Keratinocyte (primary cell): Measurements from ENCODE around the gene AP5B1. TPM values are rescaled to one million over a fixed set of nuclear protein-coding genes. Genes with fewer than 3 reads are reported as not detected.

ENCODE experiments used
- DNase-seq: peaks from one replicate; pipeline ENCODE4 v3.0.0-alpha.2; 2011; ENCODE audit warnings: low read depth, missing footprints, low spot score
- FAIRE-seq: peaks from 2 replicates; lab custom pipeline; 2011; peaks lifted over from hg19 to GRCh38; lab: Jason Lieb, UNC
- H2AFZ ChIP-seq: 2 replicates; pipeline ENCODE4 v1.6.0; 2012; ENCODE audit warnings: low read length, control low read depth, inconsistent platforms; ENCODE audit not compliant: control insufficient read depth
- H3K27ac ChIP-seq: 2 replicates; pipeline ENCODE4 v1.5.1; 2011; ENCODE audit warnings: low read length; ENCODE audit not compliant: control insufficient read depth, insufficient read depth
- H3K27me3 ChIP-seq: 3 replicates; pipeline ENCODE4 v1.6.0; 2011; ENCODE audit warnings: low read length; ENCODE audit not compliant: control insufficient read depth, insufficient read depth; ENCODE audit errors: extremely low read depth
- H3K36me3 ChIP-seq, 2 experiments: 2 replicates in 1 of 2; 3 replicates in 1 of 2; pipeline ENCODE4 v1.5.1; 2011; ENCODE audit warnings: low read length in 2 of 2, mild to moderate bottlenecking in 1 of 2; ENCODE audit not compliant: control insufficient read depth in 2 of 2, insufficient read depth in 2 of 2; ENCODE audit errors: extremely low read depth in 1 of 2
- H3K4me1 ChIP-seq: 3 replicates; pipeline ENCODE4 v1.5.1; 2011; ENCODE audit warnings: low read length; ENCODE audit not compliant: control insufficient read depth, insufficient read depth; ENCODE audit errors: extremely low read depth
- H3K4me2 ChIP-seq: 3 replicates; pipeline ENCODE4 v1.6.0; 2011; ENCODE audit warnings: low read depth, low read length; ENCODE audit not compliant: control insufficient read depth, insufficient read depth; ENCODE audit errors: extremely low read depth
- H3K4me3 ChIP-seq, 3 experiments: fragments of 200-600 bp in 1 of 3; sonication (generic) in 1 of 3; 2 replicates in 2 of 3; 3 replicates in 1 of 3; pipeline ENCODE4 v1.5.1; 2011 to 2016; ENCODE audit warnings: low read length in 3 of 3, mild to moderate bottlenecking in 3 of 3, control low read depth in 2 of 3, inconsistent platforms in 1 of 3, low read depth in 1 of 3, mixed read lengths in 1 of 3, mixed run types in 1 of 3, moderate library complexity in 1 of 3; ENCODE audit not compliant: control insufficient read depth in 2 of 3, insufficient read depth in 2 of 3; ENCODE audit errors: extremely low read depth in 1 of 3
- H3K79me2 ChIP-seq: 2 replicates; pipeline ENCODE4 v1.6.0; 2012; ENCODE audit warnings: low read length; ENCODE audit not compliant: control insufficient read depth, insufficient read depth
- H3K9ac ChIP-seq: 3 replicates; pipeline ENCODE4 v1.6.0; 2011; ENCODE audit warnings: low read length; ENCODE audit not compliant: control insufficient read depth, insufficient read depth; ENCODE audit errors: extremely low read depth
- H3K9me1 ChIP-seq: 3 replicates; pipeline ENCODE4 v1.6.0; 2011; ENCODE audit warnings: low read length; ENCODE audit not compliant: control insufficient read depth, insufficient read depth; ENCODE audit errors: extremely low read depth
- H3K9me3 ChIP-seq: 2 replicates; pipeline ENCODE4 v1.5.1; 2012; ENCODE audit warnings: low read depth, low read length; ENCODE audit not compliant: control insufficient read depth
- H4K20me1 ChIP-seq: 3 replicates; pipeline ENCODE4 v1.6.0; 2011; ENCODE audit warnings: low read length; ENCODE audit not compliant: control insufficient read depth, insufficient read depth; ENCODE audit errors: extremely low read depth
- CTCF ChIP-seq, 3 experiments: IDR thresholded peaks in 1 of 3; conservative IDR thresholded peaks in 1 of 3; optimal IDR thresholded peaks in 1 of 3; 2 replicates in 2 of 3; 3 replicates in 1 of 3; pipeline versions ENCODE3 to v1.5.1; 2011; ENCODE audit warnings: low read length in 3 of 3, mild to moderate bottlenecking in 3 of 3, moderate library complexity in 2 of 3, control low read depth in 1 of 3, inconsistent platforms in 1 of 3; ENCODE audit not compliant: insufficient read depth in 2 of 3; ENCODE audit errors: extremely low read depth in 1 of 3
- EZH2 ChIP-seq: IDR thresholded peaks from one replicate; pipeline ENCODE4 v1.6.1; 2012; ENCODE audit warnings: inconsistent platforms, mild to moderate bottlenecking, low read length, moderate library complexity
- dilution Hi-C: fragments of 300-500 bp; cut with MboI; formaldehyde crosslinking; loops from one replicate; pipeline ENCODE4 v1.7.0; 2020; ENCODE audit warnings: low sequenced_read_pairs; ENCODE audit not compliant: extremely low pct_ligation_motif_present
- polyA plus RNA-seq, 5 experiments: library from polyadenylated mRNA; depleted of rRNA in 3 of 5; stranded (reverse) in 3 of 5; stranded (forward) in 1 of 5; unstranded in 1 of 5; fragments of >200 nt; gene quantifications; 1 replicate in 1 of 5; 2 replicates in 3 of 5; 3 replicates in 1 of 5; pipeline versions ENCODE4 v1.2.1 to v1.2.3, GENCODE V29; 2011 to 2012; ENCODE audit warnings: missing spikeins in 2 of 5, low read depth in 1 of 5, low replicate concordance in 1 of 5

AP5B1 gene
- polyA plus RNA-seq, 1 donor (not counting 4 experiments of a cell fraction or from before 2014, with no cell fraction given), result 3.1 TPM

- dilution Hi-C loops, result no loop called here
- Histone ChIP-seq H3K36me3 (no peaks in the 10 kb centered on the region), H4K20me1 (no peaks in the 10 kb centered on the region), H3K9ac (no peak overlapping the region), H3K79me2 (no peaks in the 10 kb centered on the region), H3K27me3 (peaks cover 4% of the 10 kb centered on the region), H3K4me2 (no peak overlapping the region), H3K4me3 (no peak overlapping the region), H3K9me1 (no peaks in the 10 kb centered on the region), H3K27ac (no peak overlapping the region), H3K4me1 (no peaks in the 10 kb centered on the region), H3K9me3 (no peaks in the 10 kb centered on the region), H2AFZ (no peak overlapping the region)
- DNase-seq (no peak), FAIRE-seq (no peak)
- no peak for TF ChIP-seq EZH2
- no peak for TF ChIP-seq CTCF (optimal IDR thresholded peaks at IDR 0.05 in 1 of 3, IDR thresholded peaks at IDR 0.05 in 1 of 3, conservative IDR thresholded peaks at IDR 0.05 in 1 of 3; ENCODE audit: extremely low read depth in 1 of 3, insufficient read depth in 2 of 3, low read length in 3 of 3)
These were observed 46.4 kb upstream of the AP5B1 start for GRCh38 chr11:65826984-65827735.

- Histone ChIP-seq H3K4me1 (no peaks in the 10 kb centered on the region), H3K9ac (no peak overlapping the region), H3K79me2 (no peaks in the 10 kb centered on the region), H2AFZ (no peak overlapping the region), H4K20me1 (no peaks in the 10 kb centered on the region), H3K27ac (no peak overlapping the region), H3K9me1 (no peaks in the 10 kb centered on the region), H3K9me3 (no peaks in the 10 kb centered on the region), H3K27me3 (no peaks in the 10 kb centered on the region), H3K4me2 (no peak overlapping the region), H3K4me3 (no peak overlapping the region), H3K36me3 (no peaks in the 10 kb centered on the region)
- dilution Hi-C loops, result no loop called here
- TF ChIP-seq EZH2, result no peak
- TF ChIP-seq CTCF (optimal IDR thresholded peaks at IDR 0.05 in 1 of 3, IDR thresholded peaks at IDR 0.05 in 1 of 3, conservative IDR thresholded peaks at IDR 0.05 in 1 of 3; ENCODE audit: extremely low read depth in 1 of 3, insufficient read depth in 2 of 3, low read length in 3 of 3), result no peak
- DNase-seq (no peak), FAIRE-seq (no peak)
These were observed 42.2 kb upstream of the AP5B1 start for GRCh38 chr11:65822776-65823528.
